ENCODE data around the gene STAM. TPM values are rescaled to one million over a fixed set of nuclear protein-coding genes. Genes with fewer than 3 reads are reported as not detected.

The STAM gene
- total RNA-seq, 1 experiment from 2014 or later: 26.9 TPM

DNA sequence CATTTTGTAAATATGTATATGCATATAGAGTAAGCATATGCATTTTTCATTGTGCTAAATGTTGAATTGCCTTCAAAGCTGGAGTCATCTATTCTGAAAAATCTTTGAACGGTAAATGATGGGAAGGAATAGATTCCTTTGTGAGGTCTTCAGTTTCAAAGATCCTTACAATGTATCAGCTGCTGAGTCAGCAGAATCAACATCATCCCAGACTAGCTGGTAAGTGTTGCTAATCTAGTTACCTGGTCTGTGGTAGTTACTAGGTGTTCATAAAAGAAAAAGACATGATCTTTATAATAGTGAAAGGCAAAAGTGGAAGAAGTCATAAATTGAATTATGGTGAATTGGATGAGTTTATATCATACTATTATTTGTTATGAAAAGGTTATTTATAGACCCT lies 10.6 kb upstream of the STAM start:
- DNase-seq: no peak
- Histone ChIP-seq H3K27me3 (no peaks in the 10 kb centered on the region), H3K9me3 (replicated peaks) (no peaks in the 10 kb centered on the region), H3K36me3 (no peaks in the 10 kb centered on the region), H3K4me3 (no peak overlapping the region), H3K27ac (no peak overlapping the region), H3K4me1 (no peaks in the 10 kb centered on the region)

DNA sequence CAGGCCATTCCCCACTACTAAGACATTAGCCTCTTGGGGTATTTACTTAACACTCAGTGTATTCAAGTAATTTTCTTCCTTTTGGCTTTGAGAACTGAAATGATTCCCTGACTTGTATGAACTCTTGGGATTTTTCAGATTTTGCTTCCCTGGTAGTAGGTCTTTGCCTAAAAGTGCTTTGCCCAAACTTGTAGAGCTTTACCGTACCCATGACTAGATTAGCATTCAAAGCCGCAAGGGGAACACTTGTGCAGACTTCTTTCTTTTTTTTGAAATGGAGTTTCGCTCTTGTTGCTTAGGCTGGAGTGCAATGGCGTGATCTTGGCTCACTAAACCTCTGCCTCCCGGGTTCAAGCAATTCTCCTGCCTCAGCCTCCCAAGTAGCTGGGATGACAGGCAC lies 6.1 kb upstream of the STAM start:
- no peak overlapping the region for H3K4me3 ChIP-seq
- H3K9me3 ChIP-seq (replicated peaks): no peaks in the 10 kb centered on the region
- DNase-seq: no peak
- no peaks in the 10 kb centered on the region for H3K27me3 ChIP-seq
- no peaks in the 10 kb centered on the region for H3K36me3 ChIP-seq
- H3K4me1 ChIP-seq: no peaks in the 10 kb centered on the region; the same call in 1 of the 2 replicates
- H3K27ac ChIP-seq: no peak overlapping the region

GRCh38 chr10:17640331-17640816 lies 3.6 kb upstream of the STAM start:
- H3K36me3 ChIP-seq: no peaks in the 10 kb centered on the region
- H3K27me3 ChIP-seq: no peaks in the 10 kb centered on the region
- no peak overlapping the region for H3K27ac ChIP-seq
- peaks cover 3% of the 10 kb centered on the region; the same call in 1 of the 2 replicates for H3K4me1 ChIP-seq
- H3K9me3 ChIP-seq (replicated peaks): no peaks in the 10 kb centered on the region
- DNase-seq: no peak
- H3K4me3 ChIP-seq: no peak overlapping the region

- peak in 1 of 2 experiments; percentile 72 for DNase-seq
- Histone ChIP-seq H3K4me1 (peaks cover 4% of the 10 kb centered on the region; the same call in 1 of the 2 replicates), H3K27me3 (no peaks in the 10 kb centered on the region), H3K27ac (peak overlapping the region; percentile 99), H3K36me3 (no peaks in the 10 kb centered on the region; the same call in 1 of the 2 replicates), H3K9me3 (replicated peaks) (no peaks in the 10 kb centered on the region), H3K4me3 (peak overlapping the region; percentile 83)
These were observed 604 bp upstream of the STAM start for GRCh38 chr10:17643339-17643754.

- DNase-seq: peak in 1 of 2 experiments; percentile 33
- H3K9me3 ChIP-seq (replicated peaks): no peaks in the 10 kb centered on the region
These were observed 563 bp downstream of the STAM start for GRCh38 chr10:17644485-17644943.

DNA sequence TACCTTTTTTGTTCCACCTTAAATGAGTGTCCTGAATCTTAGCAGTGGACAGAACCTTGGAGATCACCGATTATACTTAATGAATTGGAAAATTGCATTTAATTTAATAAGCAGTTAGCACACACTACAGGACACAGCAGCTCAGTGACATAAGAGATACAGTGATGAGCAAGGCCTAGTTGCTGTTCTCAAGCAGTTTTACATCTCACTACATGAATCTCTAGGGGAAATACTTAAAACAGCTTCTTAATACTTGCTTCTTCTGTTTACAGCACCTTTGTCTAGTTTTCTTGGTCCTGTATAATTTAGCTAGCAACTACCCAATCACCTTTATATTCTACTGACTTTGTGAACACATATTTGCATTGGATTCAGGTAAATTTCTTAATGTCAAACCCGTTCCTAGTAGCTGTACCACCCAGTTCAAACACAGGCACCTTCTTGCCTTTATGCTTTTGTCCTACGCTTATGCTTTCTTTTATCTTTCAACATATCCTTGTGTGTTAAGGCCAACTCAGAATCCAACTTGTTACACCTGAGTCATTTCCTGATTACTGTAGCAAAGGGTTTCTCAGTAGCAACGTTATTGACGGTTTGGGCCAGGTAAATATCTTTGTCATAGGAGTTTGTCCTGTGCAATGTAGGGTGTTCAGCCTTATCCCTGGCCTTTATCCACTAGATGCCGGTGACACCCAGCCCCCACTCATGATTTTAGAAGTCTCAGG lies 1.8 kb downstream of the STAM start:
- no peaks in the 10 kb centered on the region for H3K9me3 ChIP-seq (replicated peaks)
- H3K4me3 ChIP-seq: no peak overlapping the region
- H3K36me3 ChIP-seq: no peaks in the 10 kb centered on the region; the same call in 1 of the 2 replicates
- no peak overlapping the region for H3K27ac ChIP-seq
- no peak for DNase-seq
- no peaks in the 10 kb centered on the region for H3K27me3 ChIP-seq
- H3K4me1 ChIP-seq: peaks cover 4% of the 10 kb centered on the region; the same call in 1 of the 2 replicates

More at GRCh38 chr10:17644485-17644943, 563 bp downstream of the STAM start:
- H3K27ac ChIP-seq: peak overlapping the region; percentile 99
- H3K36me3 ChIP-seq: no peaks in the 10 kb centered on the region; the same call in 1 of the 2 replicates
- H3K4me3 ChIP-seq: peak overlapping the region; percentile 83
- H3K27me3 ChIP-seq: no peaks in the 10 kb centered on the region
- peaks cover 4% of the 10 kb centered on the region; the same call in 1 of the 2 replicates for H3K4me1 ChIP-seq

GRCh38 chr10:17647326-17647725 lies 3.4 kb downstream of the STAM start:
- Histone ChIP-seq H3K36me3 (no peaks in the 10 kb centered on the region; the same call in 1 of the 2 replicates), H3K4me3 (no peak overlapping the region), H3K9me3 (replicated peaks) (no peaks in the 10 kb centered on the region), H3K27ac (no peak overlapping the region), H3K27me3 (no peaks in the 10 kb centered on the region), H3K4me1 (peaks cover 4% of the 10 kb centered on the region; the same call in 1 of the 2 replicates)
- no peak for DNase-seq

DNA sequence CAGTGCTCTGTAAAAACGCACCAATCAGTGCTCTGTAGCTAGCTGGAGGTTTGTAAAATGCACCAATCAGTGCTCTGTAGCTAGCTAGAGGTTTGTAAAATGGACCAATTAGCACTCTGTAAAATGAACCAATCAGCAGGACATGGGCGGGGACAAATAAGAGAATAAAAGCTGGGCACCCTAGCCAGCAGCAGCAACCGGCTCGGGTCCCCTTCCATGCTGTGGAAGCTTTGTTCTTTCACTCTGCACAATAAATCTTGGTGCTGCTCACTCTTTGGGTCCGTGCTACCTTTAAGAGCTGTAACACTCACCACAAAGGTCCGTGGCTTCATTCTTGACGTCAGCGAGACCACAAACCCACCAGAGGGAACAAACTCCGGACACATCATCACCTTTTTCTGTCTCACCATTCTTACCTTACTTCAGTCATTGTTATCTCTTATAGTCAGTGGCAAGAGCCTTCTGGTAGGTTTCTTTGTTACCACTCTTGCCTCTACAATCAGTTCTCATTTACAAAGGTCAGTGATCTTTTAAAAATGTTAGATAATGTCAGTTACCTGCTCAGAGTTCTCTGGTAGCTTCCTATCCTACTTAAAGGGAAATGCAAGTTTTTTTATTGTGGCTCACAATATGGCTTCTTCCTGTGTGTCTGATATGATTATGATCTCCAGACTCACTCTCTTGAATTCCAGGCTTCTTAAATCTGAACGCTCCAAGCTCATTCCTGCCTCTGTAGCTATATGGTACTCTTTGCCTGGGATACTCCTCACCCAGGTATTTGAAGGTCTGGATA lies 4.5 kb downstream of the STAM start:
- peaks cover 4% of the 10 kb centered on the region; the same call in 1 of the 2 replicates for H3K4me1 ChIP-seq
- H3K27ac ChIP-seq: no peak overlapping the region
- no peak overlapping the region for H3K4me3 ChIP-seq
- H3K36me3 ChIP-seq: peaks cover 4% of the 10 kb centered on the region
- H3K27me3 ChIP-seq: no peaks in the 10 kb centered on the region
- DNase-seq: no peak
- no peaks in the 10 kb centered on the region for H3K9me3 ChIP-seq (replicated peaks)

GRCh38 chr10:17649052-17649451 lies 5.1 kb downstream of the STAM start:
- Histone ChIP-seq H3K27me3 (no peaks in the 10 kb centered on the region), H3K27ac (no peak overlapping the region), H3K9me3 (replicated peaks) (no peaks in the 10 kb centered on the region), H3K36me3 (peaks cover 7% of the 10 kb centered on the region), H3K4me1 (peaks cover 4% of the 10 kb centered on the region; the same call in 1 of the 2 replicates), H3K4me3 (no peak overlapping the region)
- DNase-seq: no peak

GRCh38 chr10:17649836-17650235 lies 5.9 kb downstream of the STAM start:
- no peaks in the 10 kb centered on the region for H3K9me3 ChIP-seq (replicated peaks)
- no peak overlapping the region for H3K27ac ChIP-seq
- peaks cover 4% of the 10 kb centered on the region; the same call in 1 of the 2 replicates for H3K4me1 ChIP-seq
- peaks cover 7% of the 10 kb centered on the region for H3K36me3 ChIP-seq
- no peak for DNase-seq
- no peaks in the 10 kb centered on the region for H3K27me3 ChIP-seq
- no peak overlapping the region for H3K4me3 ChIP-seq

DNA sequence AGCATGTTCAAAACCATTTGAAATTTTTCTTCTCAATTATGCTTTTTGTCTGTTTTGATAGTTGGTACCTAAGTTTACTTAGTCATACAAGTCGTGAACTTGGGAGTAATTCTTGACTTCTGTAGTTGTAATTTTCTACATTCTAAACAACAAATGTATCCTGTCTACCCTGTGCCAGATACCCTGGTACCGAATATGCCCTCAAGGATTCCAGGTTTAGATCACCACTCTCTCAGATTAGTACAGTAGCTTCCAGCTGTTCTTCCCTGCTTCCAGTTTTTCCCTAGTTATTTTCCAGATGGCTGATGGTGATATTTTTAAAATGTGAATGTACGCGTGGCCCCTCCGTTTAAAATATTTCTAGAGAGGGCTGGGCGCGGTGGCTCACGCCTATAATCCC lies 6.5 kb downstream of the STAM start:
- Histone ChIP-seq H3K27ac (no peak overlapping the region), H3K27me3 (no peaks in the 10 kb centered on the region), H3K36me3 (peaks cover 7% of the 10 kb centered on the region), H3K4me1 (peaks cover under 1% of the 10 kb centered on the region; the same call in 1 of the 2 replicates), H3K9me3 (replicated peaks) (no peaks in the 10 kb centered on the region), H3K4me3 (no peak overlapping the region)
- no peak for DNase-seq

DNA sequence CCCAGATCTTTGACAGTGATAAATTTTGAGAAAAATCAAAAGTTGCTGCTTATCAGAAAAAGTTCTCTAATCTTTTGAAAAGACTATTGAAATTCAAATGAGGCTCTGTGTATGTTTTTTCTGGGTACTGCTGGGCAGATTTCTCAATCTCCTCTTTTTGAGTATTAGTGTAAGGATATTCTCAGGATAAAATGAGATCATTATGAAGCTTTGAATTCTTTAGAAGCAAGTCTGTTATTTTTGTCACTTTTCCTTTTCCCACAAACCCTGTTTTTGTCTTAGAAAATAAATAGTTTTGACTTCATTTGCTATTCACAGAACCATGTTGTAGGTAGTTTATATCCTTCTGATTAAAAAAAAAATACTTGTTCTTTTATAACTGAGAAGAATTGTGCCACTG lies 7.9 kb downstream of the STAM start:
- peaks cover 7% of the 10 kb centered on the region for H3K36me3 ChIP-seq
- H3K4me3 ChIP-seq: no peak overlapping the region
- peaks cover 3% of the 10 kb centered on the region; the same call in 1 of the 2 replicates for H3K9me3 ChIP-seq (replicated peaks)
- no peaks in the 10 kb centered on the region; the same call in 1 of the 2 replicates for H3K4me1 ChIP-seq
- H3K27ac ChIP-seq: no peak overlapping the region
- H3K27me3 ChIP-seq: no peaks in the 10 kb centered on the region
- no peak for DNase-seq

DNA sequence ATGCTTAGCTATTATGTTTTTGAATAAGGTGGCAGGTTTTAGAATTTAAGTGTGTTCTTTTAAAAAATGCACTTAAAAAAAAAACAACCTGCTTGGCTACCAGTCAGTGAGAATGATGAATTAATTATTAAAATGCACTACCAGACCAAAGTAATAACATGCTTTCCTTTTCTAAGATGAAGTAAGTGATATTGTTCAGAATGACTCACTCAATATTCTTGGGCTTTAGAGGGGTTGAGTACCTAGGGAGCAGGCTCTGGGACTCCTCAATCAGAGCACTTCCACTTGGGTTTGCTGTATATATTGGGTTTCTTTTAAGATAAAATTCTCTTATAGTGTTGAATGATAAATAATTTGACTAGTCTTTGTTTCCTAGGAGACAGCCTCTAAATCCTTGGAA lies 8.6 kb downstream of the STAM start:
- H3K9me3 ChIP-seq (replicated peaks): peaks cover 3% of the 10 kb centered on the region
- DNase-seq: no peak
- no peaks in the 10 kb centered on the region; the same call in 1 of the 2 replicates for H3K4me1 ChIP-seq
- H3K36me3 ChIP-seq: peaks cover 7% of the 10 kb centered on the region
- no peaks in the 10 kb centered on the region for H3K27me3 ChIP-seq
- H3K27ac ChIP-seq: no peak overlapping the region
- no peak overlapping the region for H3K4me3 ChIP-seq

DNA sequence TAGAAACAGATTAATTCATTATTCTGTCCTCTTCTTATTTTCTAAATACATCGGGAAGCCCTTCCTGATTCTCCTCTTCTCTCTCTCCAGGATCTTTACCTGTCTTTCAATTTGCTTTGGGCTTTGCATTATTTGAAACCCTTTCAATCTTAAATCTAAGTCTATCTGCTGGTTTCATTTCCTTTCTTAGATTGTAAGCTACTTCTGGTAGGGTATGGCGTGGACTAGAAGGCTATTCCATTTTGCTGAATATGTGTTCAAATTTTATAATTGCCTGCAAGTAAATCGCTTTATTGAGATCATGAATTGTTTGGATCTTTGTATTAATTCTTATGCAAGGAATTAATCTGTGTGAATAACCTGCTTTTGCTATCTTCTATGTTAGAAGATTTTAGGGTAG lies 11.1 kb downstream of the STAM start:
- no peak overlapping the region for H3K27ac ChIP-seq
- peaks cover 7% of the 10 kb centered on the region for H3K36me3 ChIP-seq
- no peak overlapping the region for H3K4me3 ChIP-seq
- peaks cover 3% of the 10 kb centered on the region for H3K9me3 ChIP-seq (replicated peaks)
- H3K4me1 ChIP-seq: no peaks in the 10 kb centered on the region; the same call in 1 of the 2 replicates
- H3K27me3 ChIP-seq: no peaks in the 10 kb centered on the region
- DNase-seq: no peak

Measured in SJCRH30 (cell line).